CD8-positive, alpha-beta memory T cell (primary cell): ENCODE data around the gene HSFX2. TPM values are rescaled to one million over a fixed set of nuclear protein-coding genes. Genes with fewer than 3 reads are reported as not detected.
A peak's percentile ranks its signal among the peaks of the same experiment; 100 is the strongest.
"Not testable (repeated sequence)": the region's sequence is repeated elsewhere in the genome, so short reads cannot be mapped to it uniquely, and the experiment has no call there.

Source experiments
- CTCF ChIA-PET: fragments of 350-600 bp; sonication (Branson Sonifier 250); formaldehyde crosslinking; loops from one replicate; lab custom pipeline; 2021; ENCODE audit warnings: antibody characterized with exemption; lab: Charles Lee
- POLR2A ChIA-PET: fragments of 350-600 bp; sonication (Branson Sonifier 250); formaldehyde crosslinking; loops from one replicate; lab custom pipeline; 2021; ENCODE audit warnings: antibody characterized with exemption; lab: Charles Lee
- DNase-seq, 5 donors: peaks; one replicate each; pipeline versions ENCODE4 v3.0.0 to v3.0.0-alpha.2; 2020 to 2022; ENCODE audit warnings: mixed read lengths in 1 of 5
- H3K27ac ChIP-seq: one replicate; pipeline ENCODE4 v1.7.0; 2013; ENCODE audit warnings: low read depth, mild to moderate bottlenecking, low read length, moderate library complexity
- H3K27me3 ChIP-seq: 2 replicates; pipeline ENCODE4 v1.7.0; 2013; ENCODE audit warnings: low read length, mild to moderate bottlenecking; ENCODE audit not compliant: insufficient read depth, poor library complexity, severe bottlenecking
- H3K36me3 ChIP-seq: 2 replicates; pipeline ENCODE4 v1.7.0; 2013; ENCODE audit warnings: mild to moderate bottlenecking, low read length, moderate library complexity; ENCODE audit not compliant: insufficient read depth
- H3K4me1 ChIP-seq: 2 replicates; pipeline ENCODE4 v1.7.0; 2013; ENCODE audit warnings: mild to moderate bottlenecking, low read length, moderate library complexity; ENCODE audit not compliant: insufficient read depth
- H3K4me3 ChIP-seq: 2 replicates; pipeline ENCODE4 v1.7.0; 2013; ENCODE audit warnings: mild to moderate bottlenecking, low read length
- H3K9me3 ChIP-seq: 2 replicates; pipeline ENCODE4 v1.7.0; 2013; ENCODE audit warnings: mild to moderate bottlenecking, low read length
- H3K27ac Mint-ChIP-seq, 8 donors: one replicate each; pipeline ENCODE4 v1.8.0; 2020 to 2021; ENCODE audit warnings: mixed read lengths in 8 of 8, mild to moderate bottlenecking in 6 of 8, inconsistent platforms in 3 of 8, moderate library complexity in 3 of 8
- H3K27me3 Mint-ChIP-seq, 2 donors: one replicate each; pipeline ENCODE4 v1.8.0; 2020 to 2021; ENCODE audit warnings: mixed read lengths in 2 of 2, mild to moderate bottlenecking in 1 of 2, moderate library complexity in 1 of 2
- H3K36me3 Mint-ChIP-seq, 3 donors: one replicate each; pipeline ENCODE4 v1.8.0; 2020 to 2021; ENCODE audit warnings: mixed read lengths in 3 of 3, inconsistent platforms in 1 of 3, mild to moderate bottlenecking in 1 of 3
- H3K4me1 Mint-ChIP-seq, 3 donors: one replicate each; pipeline ENCODE4 v1.8.0; 2020 to 2021; ENCODE audit warnings: mixed read lengths in 3 of 3, inconsistent platforms in 1 of 3, mild to moderate bottlenecking in 1 of 3
- H3K4me3 Mint-ChIP-seq, 7 donors: one replicate each; pipeline ENCODE4 v1.8.0; 2020 to 2021; ENCODE audit warnings: mixed read lengths in 7 of 7, mild to moderate bottlenecking in 6 of 7, moderate library complexity in 4 of 7, inconsistent platforms in 2 of 7
- H3K9me3 Mint-ChIP-seq, 5 donors: one replicate each; pipeline ENCODE4 v1.8.0; 2020 to 2022; ENCODE audit warnings: mixed read lengths in 5 of 5, mild to moderate bottlenecking in 3 of 5, moderate library complexity in 2 of 5, inconsistent platforms in 1 of 5
- polyA plus RNA-seq: library from polyadenylated mRNA; unstranded; fragments of 300-500 nt; fragmentation: Illumina TruSeq; gene quantifications from one replicate; pipeline ENCODE4 v1.2.3, GENCODE V29; 2021
- total RNA-seq, 2 experiments: library from RNA; stranded (reverse); gene quantifications; one replicate each; pipeline ENCODE4 v1.2.3, GENCODE V29; 2021

The HSFX2 gene
- total and polyA plus RNA-seq, 3 experiments from 2014 or later = 0.29 to 0.57 TPM; not detected in 1

DNA sequence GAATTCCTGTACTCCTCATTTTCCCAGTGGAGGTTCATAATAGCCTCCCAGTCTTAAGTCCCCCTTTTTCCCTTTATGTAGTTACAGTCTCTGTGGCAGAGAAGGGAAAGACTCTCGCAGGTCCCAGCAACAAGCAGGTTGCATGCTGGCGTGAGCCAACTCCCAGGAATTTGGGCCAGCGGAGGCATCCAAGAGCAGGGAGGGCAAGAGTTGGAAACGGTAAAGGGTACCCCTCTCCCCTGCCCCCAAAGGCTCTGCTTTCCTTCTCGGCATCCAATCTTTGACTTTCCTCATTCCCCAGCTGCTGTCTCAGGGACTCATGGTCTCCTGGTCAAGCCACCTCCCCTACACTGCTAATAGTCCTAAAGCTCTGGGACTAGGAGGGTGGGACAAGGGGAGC is 15.4 kb upstream of the HSFX2 start:
- no peak for DNase-seq
- Histone ChIP-seq H3K4me1 (no peaks in the 10 kb centered on the region), H3K27ac (no peak overlapping the region), H3K36me3 (peaks cover 4% of the 10 kb centered on the region), H3K27me3 (no peaks in the 10 kb centered on the region), H3K9me3 (no peaks in the 10 kb centered on the region), H3K4me3 (no peak overlapping the region)
- peaks cover 0 to 28% (median 1%) of the 10 kb centered on the region in 3 donors for H3K36me3 Mint-ChIP-seq
- H3K27ac Mint-ChIP-seq = no peak overlapping the region
- H3K27me3 Mint-ChIP-seq = no peaks in the 10 kb centered on the region
- no peaks in the 10 kb centered on the region for H3K9me3 Mint-ChIP-seq
- ChIA-PET POLR2A (no interaction called here), CTCF (interaction anchor here (0.7 kb wide), 1 partner anchor 42 kb away, joined by 4 read pairs; no protein-coding TSS in a partner anchor)
- H3K4me1 Mint-ChIP-seq = peaks cover 4 to 35% (median 7%) of the 10 kb centered on the region in 3 donors
- no peak overlapping the region for H3K4me3 Mint-ChIP-seq

DNA sequence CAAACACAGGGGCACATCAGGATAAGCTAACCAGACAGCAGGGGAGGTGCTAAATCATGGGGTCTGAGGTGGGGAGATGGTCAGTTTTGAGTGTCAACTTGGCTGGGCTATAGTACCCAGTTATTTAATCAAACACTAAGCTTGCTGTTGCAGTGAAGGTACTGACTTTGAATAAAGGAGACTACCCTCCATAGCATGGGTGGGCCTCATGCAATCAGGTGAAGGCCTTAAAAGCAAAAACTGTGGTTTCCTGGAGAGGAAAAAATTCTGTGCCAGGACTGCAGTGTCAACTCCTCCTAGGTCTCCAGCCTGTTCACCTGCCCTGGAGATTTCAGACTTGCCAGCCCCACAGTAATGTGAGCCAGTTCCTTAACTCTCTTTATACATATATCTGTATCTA is 12.6 kb upstream of the HSFX2 start:
- Mint-ChIP-seq H3K4me3 (no peak overlapping the region), H3K4me1 (peaks cover 0 to 14% (median 3%) of the 10 kb centered on the region in 3 donors), H3K27ac (no peak overlapping the region), H3K9me3 (no peaks in the 10 kb centered on the region), H3K27me3 (no peaks in the 10 kb centered on the region), H3K36me3 (peaks cover 0 to 41% (median 1%) of the 10 kb centered on the region in 3 donors)
- no peaks in the 10 kb centered on the region for H3K4me1 ChIP-seq
- ChIA-PET CTCF (no interaction called here), POLR2A (no interaction called here)
- no peaks in the 10 kb centered on the region for H3K27me3 ChIP-seq
- H3K9me3 ChIP-seq = no peaks in the 10 kb centered on the region
- no peak overlapping the region for H3K4me3 ChIP-seq
- H3K27ac ChIP-seq = no peak overlapping the region
- H3K36me3 ChIP-seq = peaks cover 4% of the 10 kb centered on the region
- no peak for DNase-seq

DNA sequence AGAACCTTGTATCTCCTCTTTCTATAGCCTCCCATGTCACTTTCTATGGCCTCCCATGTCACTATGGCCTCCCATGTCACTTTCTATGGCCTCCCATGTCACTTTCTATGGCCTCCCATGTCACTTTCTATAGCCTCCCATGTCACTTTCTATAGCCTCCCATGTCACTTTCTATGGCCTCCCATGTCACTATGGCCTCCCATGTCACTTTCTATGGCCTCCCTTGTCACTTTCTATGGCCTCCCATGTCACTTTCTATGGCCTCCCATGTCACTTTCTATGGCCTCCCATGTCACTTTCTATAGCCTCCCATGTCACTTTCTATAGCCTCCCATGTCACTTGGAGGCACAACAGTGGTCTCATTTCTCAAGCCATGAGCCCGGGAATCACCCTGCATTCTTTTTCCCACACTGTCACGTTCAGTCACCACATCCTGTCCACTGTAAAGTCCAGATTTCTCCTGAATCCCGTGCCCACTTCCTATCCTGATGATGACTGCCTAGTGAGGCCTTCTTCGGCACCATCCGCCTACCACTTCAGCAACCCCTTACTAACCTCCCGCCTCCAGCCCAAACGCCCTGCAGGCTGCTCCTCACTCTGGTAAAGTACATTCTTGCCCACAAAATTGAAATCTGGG is 10.3 kb upstream of the HSFX2 start:
- H3K27ac ChIP-seq, H3K4me1 Mint-ChIP-seq, H3K9me3 ChIP-seq, H3K4me1 ChIP-seq, H3K4me3 Mint-ChIP-seq, CTCF ChIA-PET, H3K9me3 Mint-ChIP-seq, DNase-seq, H3K27me3 ChIP-seq, H3K4me3 ChIP-seq, H3K27me3 Mint-ChIP-seq, H3K36me3 ChIP-seq, POLR2A ChIA-PET: not testable (repeated sequence)
- Mint-ChIP-seq H3K27ac (peak overlapping the region in 3 of 8 donors; percentile 33 to 58 (median 51)), H3K36me3 (peaks cover 0 to 47% (median 1%) of the 10 kb centered on the region in 3 donors)

DNA sequence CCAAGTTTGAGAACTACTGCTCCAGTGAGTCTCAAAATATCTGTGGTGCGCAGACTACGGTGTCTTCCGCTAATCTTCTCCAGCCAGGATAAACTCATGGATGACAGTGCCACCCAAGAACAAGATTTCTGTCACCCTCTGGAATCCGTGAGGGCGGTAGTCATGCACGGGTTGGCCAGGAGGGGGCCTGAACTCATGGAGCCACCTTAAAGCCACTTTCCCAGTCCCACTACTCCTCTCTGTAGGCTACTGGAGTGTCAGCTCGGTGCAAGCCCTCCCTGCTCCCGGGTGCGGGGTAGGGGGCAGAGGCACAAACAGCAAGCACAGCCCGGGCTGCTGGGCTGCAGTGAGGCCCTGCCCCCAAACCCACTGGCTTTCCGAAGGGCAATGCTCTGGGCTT is 3.5 kb upstream of the HSFX2 start:
- DNase-seq = not testable (repeated sequence)

DNA sequence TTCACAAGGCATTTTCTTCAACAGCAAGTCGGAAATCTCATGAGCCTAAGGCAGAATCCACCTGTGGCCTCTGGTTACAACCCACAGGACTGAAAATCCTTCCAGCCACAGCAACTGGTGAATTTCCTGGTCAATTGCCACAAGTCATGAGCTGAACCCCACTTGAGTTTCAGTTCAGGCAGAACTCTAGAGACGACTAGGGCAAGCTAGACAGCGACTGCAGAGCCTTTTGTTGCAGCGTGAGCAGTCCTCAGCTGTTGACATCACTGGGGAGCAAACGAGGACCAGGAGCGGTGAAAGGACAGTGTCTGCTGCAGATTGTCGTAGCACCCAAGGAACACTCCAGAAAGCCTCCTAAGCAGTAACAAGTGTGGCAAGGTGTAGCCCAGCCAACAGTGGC is 829 bp upstream of the HSFX2 start:
- CTCF ChIA-PET, POLR2A ChIA-PET, H3K27ac ChIP-seq, H3K4me1 Mint-ChIP-seq, H3K27me3 ChIP-seq, H3K9me3 Mint-ChIP-seq, H3K4me1 ChIP-seq, H3K4me3 ChIP-seq, H3K36me3 Mint-ChIP-seq, H3K27ac Mint-ChIP-seq, H3K9me3 ChIP-seq, H3K4me3 Mint-ChIP-seq, DNase-seq, H3K36me3 ChIP-seq, H3K27me3 Mint-ChIP-seq: not testable (repeated sequence)

More for the DNA sequence above, 3.5 kb upstream of the HSFX2 start:
- POLR2A ChIA-PET, H3K4me1 ChIP-seq, H3K27ac Mint-ChIP-seq, H3K9me3 ChIP-seq, H3K27me3 Mint-ChIP-seq, CTCF ChIA-PET, H3K27me3 ChIP-seq, H3K36me3 ChIP-seq, H3K27ac ChIP-seq, H3K4me1 Mint-ChIP-seq, H3K9me3 Mint-ChIP-seq, H3K4me3 Mint-ChIP-seq, H3K4me3 ChIP-seq: not testable (repeated sequence)
- H3K36me3 Mint-ChIP-seq = peaks cover 0 to 12% (median 0%) of the 10 kb centered on the region in 3 donors

DNA sequence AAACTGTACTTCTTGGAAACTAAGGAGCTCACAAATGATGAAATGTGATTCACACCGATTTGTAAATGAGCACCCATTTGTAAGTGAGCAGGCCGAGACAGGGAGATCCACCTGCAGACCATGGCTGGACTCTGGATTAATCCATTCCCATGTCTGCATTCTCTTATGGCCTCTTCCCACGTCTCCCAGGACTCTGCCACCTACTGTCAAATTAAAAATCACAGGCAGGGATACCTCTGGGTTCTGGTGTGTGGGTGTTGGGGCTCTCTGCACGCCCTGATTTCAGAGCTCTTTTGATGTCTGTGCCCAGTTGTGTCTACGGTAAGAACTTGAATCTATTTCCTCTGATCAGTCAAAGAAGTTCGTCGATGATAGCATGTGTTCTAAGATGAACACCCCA is 4.1 kb downstream of the HSFX2 start:
- H3K27ac ChIP-seq, POLR2A ChIA-PET, H3K36me3 ChIP-seq, H3K27me3 Mint-ChIP-seq, DNase-seq, H3K4me3 Mint-ChIP-seq, H3K27ac Mint-ChIP-seq, H3K4me3 ChIP-seq, H3K36me3 Mint-ChIP-seq, H3K9me3 ChIP-seq, H3K4me1 ChIP-seq, CTCF ChIA-PET, H3K27me3 ChIP-seq, H3K4me1 Mint-ChIP-seq, H3K9me3 Mint-ChIP-seq: not testable (repeated sequence)

DNA sequence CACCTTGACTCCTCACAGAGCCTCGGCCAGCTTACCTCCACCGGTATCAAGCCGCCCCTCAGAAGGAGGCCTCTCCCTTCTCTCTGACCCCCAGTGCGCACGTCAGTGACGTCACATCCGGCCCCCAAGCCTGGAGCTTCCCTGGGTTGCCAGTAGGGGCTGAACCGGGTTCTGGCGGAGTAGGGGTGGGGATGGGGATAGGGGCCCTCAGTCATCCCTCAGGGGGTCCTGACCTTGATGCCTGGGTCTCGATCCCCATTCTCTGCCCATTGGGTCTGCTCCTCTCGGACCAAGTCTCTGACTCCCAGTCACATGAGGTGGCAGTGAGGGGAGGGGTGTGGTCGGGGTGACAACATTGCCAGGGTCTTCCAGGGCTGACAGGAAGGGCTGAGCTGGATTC is 7.8 kb downstream of the HSFX2 start, which contains the start of gene MAGEA9B:
TSS of gene MAGEA9B (minus strand) at position 101 of the 400 bp plus-strand sequence. CDS start 4,280 bp downstream, outside the sequence.
- H3K4me3 ChIP-seq, H3K27me3 ChIP-seq, H3K27ac Mint-ChIP-seq, H3K9me3 Mint-ChIP-seq, H3K27me3 Mint-ChIP-seq, H3K9me3 ChIP-seq, H3K4me3 Mint-ChIP-seq, DNase-seq, H3K36me3 Mint-ChIP-seq, H3K36me3 ChIP-seq, CTCF ChIA-PET, H3K27ac ChIP-seq, H3K4me1 Mint-ChIP-seq, H3K4me1 ChIP-seq, POLR2A ChIA-PET: not testable (repeated sequence)

DNA sequence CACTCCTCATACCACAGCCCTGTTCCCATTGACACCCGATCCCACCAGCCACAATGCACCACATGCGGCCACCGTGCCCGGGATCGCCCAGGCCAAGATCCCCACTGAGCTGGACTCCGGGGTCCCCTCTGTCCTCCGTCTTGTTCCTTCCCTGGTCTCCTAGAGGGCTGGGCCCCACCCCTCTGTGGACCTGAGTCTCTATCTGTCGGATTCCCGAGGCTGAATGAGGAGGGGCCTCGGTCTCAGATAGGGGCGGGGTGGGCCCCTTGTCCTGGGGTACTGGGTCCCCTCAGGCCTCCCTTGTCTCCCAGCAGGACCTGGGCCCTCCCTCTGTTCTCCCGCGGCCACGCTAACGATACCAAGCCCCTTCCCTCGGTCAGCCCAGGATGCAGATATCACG is 9.5 kb downstream of the HSFX2 start:
- H3K4me1 Mint-ChIP-seq, H3K4me3 Mint-ChIP-seq, H3K9me3 ChIP-seq, H3K27me3 Mint-ChIP-seq, DNase-seq, H3K27ac Mint-ChIP-seq, H3K27ac ChIP-seq, CTCF ChIA-PET, H3K36me3 Mint-ChIP-seq, H3K4me1 ChIP-seq, POLR2A ChIA-PET, H3K27me3 ChIP-seq, H3K4me3 ChIP-seq, H3K36me3 ChIP-seq, H3K9me3 Mint-ChIP-seq: not testable (repeated sequence)
